DLD1 (cell line): ENCODE data around the gene ITIH1.

Experiments used
- in situ Hi-C: cut with HindIII; loops from 2 replicates; pipeline ENCODE4 v1.10.0; 2017; ENCODE audit warnings: low sequenced_read_pairs

The ITIH1 gene

DNA sequence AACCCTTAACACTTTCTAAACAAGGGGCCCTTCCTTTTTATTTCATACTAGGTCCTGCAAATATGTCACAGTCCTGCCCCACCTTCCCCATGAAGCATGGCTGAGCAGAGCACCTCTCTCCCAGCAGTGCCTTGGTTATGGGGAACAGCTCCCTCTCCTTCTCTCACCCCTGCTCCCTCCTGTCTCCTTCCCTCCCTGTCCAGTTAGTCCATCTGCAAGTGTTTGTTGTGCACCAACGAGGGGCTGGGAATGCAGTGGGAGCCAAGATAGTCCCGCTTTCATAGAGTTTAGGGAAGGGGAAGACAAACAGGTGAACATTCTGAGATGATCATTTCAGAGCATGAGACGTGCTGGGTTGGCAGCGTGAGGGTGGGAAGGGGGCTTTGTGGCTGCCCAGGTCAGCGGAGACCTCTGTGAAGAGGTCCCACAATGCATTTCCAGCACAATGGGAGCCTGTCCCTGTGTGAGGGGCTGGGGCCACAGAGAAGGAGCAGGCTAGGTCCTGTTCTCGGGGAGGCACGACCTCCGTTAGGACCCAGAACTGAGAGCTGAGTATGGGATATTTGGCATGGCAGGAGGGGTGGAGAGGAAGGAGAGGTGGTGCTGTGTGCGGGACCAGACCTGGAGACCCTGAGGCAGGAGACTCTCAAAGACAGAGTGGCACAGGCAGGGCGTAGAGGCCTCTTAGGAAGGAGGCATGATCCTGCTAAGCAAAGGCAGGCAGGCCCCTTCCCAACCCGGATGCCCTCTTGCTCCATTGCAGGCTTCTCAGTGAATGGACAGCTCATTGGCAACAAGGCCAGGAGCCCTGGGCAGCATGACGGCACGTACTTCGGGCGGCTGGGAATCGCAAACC lies 11.7 kb downstream of the ITIH1 start:
- in situ Hi-C loops, result no loop called here

DNA sequence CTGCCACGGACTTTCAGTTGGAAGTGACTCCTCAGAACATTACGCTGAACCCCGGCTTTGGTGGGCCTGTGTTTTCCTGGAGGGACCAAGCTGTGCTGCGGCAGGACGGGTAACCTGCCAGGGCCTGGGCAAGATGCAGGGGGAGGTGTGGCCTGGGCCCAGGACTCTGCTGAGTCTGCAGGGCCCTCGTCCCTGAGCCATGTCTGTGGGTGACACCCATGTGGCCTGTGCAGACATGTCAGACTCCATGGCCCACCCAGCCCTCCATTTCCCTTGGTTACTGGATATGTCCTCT lies 12.3 kb downstream of the ITIH1 start:
- in situ Hi-C loops, result no loop called here

- in situ Hi-C loops, result no loop called here
These were observed 12.9 kb downstream of the ITIH1 start for GRCh38 chr3:52790337-52790736.

DNA sequence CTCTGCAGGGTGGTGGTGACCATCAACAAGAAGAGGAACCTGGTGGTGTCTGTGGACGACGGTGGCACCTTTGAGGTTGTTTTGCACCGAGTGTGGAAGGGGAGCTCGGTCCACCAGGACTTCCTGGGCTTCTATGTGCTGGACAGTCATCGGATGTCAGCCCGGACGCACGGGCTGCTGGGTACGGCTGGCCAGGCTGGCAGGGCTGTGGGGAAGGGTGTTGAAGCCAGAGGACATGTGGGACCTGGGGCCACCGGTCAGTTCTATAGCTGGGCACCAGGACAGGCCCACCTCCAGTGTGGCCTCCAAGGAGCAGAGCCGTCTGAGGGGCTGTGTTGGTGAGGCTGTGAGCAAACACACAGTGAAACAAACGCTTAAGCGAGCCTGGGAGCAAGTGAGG lies 13.3 kb downstream of the ITIH1 start:
- in situ Hi-C loops, result no loop called here

- in situ Hi-C loops, result no loop called here
These were observed 14.0 kb downstream of the ITIH1 start for GRCh38 chr3:52791366-52791765.

GRCh38 chr3:52791928-52792327 lies 14.5 kb downstream of the ITIH1 start:
- in situ Hi-C loops, result no loop called here

DNA sequence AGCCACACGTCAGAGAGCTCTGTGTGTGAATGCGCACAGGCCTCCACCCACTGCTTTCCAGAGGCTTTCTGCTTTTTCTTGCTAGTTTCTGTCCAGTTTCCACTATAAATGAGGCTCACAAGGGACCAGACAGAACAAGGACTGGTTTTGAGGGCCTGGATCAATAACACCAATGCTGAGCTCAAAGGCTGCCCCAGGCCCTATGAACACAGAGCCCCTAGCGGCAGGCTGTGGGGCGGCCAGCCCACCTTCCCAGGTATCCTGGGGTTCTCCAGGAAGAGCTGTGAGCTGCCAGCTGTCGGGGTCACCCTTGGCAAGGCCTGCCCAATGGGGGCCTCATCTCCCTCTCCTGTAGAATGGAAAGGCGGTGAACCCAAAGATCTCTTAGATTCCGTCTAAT lies 15.0 kb downstream of the ITIH1 start:
- in situ Hi-C loops, result no loop called here

DNA sequence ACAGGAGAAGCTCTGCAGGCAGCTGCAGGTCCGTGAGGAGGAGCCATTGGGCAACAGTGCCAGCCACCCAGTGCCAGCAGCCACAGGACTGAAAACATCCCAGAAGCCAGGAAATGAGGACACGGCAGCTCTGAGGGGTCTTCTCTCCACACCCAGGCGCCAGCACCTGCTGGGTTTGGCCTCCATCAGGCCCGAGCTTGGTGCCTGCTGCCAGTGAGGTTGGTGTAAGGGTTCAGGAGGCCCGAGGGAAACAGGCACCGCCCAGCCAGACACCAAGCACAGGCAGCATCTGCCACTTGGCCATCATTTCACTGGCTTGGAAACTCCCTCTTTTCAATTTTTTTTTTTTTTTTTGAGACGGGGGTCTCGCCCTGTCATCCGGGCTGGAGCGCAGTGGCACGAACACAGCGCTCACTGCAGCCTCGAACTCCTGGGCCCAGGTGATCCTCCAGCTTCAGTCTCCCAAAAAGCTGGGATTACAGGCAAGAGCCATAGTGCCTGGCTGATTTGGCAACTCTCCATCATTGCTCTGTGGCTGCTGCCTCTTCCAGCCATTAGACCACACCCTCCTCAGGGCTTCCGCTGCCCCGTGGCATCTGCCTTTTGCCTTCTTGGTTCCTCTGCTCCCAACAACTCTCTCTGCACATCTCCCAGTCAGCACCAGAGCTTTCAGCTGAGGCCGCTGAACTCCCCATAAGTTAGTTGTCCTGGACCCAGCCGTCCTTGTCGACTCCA lies 15.7 kb downstream of the ITIH1 start:
- in situ Hi-C loops, result no loop called here

DNA sequence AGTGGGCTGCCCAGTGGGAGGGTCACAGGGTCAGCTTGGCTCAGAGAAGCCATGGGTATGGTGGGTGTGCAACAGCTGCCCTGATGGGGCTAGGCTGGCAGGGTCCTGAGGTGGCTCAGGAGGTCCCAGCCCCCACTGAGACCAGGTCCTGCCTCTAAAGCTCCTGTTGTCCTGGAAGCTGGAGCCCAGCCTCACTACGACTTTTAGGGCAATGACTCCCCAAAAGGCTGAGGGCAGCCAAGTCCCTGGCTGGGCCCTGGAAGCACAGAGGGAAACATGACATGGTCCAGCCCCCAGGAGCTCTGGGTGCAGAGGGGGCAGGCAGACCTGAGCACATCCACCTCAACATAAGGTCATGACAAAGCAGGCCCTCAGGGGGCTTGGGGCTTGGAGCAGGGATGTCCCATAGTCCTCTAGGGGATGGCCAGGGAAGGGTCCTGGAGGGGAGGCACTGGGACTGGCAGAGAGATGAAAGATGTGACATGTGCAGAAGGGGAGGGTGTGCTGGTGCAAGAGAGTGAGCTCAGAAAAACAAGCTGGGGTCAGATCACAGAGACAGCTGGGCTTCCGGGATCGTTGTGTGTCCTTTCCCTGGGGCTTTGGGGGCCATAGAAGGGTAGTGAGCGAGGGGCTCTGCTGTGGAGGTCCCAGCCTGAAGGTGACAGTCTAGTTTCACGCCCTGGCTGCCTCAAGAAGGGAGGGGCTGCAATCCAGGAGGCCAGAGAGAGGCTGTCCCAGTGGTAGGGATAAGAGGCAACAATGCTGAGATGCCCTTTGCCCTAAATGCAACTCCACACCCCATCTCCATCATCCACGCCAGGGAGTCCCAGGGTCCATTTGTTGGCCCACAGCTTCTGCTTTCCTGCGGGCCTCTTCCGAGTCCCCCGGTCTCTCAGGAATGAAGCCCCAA lies 16.6 kb downstream of the ITIH1 start:
- in situ Hi-C loops, result no loop called here

- in situ Hi-C loops, result no loop called here
These were observed 17.3 kb downstream of the ITIH1 start, which contains the start of gene ITIH3 for GRCh38 chr3:52794612-52795099. ITIH3 (plus strand) TSS chr3:52794796; CDS start chr3:52794804, 8 bp downstream.

GRCh38 chr3:52795298-52795900 lies 18.0 kb downstream of the ITIH1 start:
- in situ Hi-C loops, result no loop called here

DNA sequence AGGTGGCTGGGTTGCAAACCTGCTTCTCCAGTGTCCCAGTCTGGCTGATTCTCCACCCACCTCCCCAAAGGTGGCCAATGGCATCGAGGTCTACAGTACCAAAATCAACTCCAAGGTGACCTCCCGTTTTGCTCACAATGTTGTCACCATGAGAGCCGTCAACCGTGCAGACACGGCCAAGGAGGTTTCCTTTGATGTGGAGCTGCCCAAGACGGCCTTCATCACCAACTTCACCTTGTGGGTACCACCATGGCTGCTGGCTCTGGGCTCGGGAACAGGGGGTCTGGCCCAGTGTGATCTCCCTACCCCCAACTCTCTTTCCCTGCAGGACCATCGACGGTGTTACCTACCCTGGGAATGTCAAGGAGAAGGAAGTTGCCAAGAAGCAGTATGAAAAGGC lies 19.0 kb downstream of the ITIH1 start:
- in situ Hi-C loops, result no loop called here

DNA sequence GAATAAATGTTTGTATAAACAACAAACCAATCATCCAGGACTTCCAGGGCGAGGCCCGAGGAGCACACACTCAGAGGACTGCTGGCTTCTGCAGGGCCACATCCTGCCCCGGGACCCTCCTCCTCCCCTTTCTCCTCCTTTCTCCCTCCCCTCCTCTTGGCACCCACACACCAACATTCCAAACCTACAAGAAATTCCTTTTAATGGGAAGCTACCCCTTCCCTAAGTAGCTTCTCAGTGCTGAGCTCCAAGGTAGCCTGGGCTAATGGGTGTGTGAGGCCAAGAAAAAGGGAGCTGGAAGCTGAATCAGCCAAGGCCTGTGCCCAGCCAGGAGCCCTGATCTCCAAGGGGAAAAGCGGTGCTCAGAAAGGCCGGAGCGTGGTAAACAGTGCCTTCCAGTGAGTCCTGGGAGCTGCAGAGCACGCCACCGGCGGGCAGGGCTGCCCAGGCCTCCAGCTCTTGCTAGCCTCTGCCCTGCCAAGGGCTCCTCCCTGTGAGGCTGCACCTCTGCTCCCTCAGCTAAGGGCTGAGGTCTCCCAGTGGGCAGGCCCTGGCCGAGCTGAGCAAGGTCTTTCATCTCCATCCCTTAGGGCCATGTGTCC lies 21.1 kb downstream of the ITIH1 start:
- in situ Hi-C loops, result no loop called here

GRCh38 chr3:52798978-52799476 lies 21.6 kb downstream of the ITIH1 start:
- in situ Hi-C loops, result no loop called here

DNA sequence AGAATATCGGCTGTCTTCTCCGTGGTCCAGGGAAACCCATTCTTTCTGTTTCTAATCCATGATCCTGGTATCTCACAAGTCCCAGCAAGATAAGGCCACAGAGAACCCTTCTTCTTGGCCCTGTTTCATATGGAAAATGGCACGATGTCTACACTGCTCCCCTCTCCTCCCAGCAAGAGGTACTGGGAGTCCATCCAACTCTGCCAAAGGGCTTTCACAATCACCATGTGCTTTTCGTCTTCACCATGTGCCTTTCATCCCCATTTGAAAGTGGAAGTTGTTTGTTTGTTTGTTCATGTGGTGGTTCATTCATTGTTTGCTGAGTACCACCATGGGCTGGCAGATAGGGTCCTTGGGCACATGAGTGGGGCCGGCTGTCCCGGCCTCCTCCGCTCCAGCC lies 22.7 kb downstream of the ITIH1 start:
- in situ Hi-C loops, result no loop called here

DNA sequence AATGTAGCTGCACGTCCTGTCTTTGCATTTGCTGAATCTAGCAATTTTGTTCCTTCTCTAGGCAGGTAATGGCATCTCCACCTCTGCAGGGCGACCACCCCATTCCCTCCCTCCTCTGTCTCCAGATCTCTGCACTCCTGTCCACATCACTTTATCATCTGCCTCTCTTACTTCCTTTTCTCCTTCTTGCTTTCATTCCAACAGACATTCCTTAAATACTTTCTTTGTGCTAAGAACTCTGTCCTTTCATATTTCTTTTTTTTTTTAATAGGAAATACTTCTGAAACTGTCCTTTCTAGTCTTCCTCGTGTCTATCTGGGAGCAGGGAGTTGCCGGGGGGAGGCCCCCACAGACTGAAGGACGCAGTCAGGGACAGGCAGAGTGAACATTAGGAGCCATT lies 24.4 kb downstream of the ITIH1 start:
- in situ Hi-C loops, result no loop called here

GRCh38 chr3:52805270-52806039 lies 28.1 kb downstream of the ITIH1 start:
- in situ Hi-C loops, result no loop called here

- in situ Hi-C loops, result no loop called here
These were observed 31.8 kb downstream of the ITIH1 start for GRCh38 chr3:52809149-52809548.

GRCh38 chr3:52809662-52810377 lies 32.4 kb downstream of the ITIH1 start:
- in situ Hi-C loops, result no loop called here
